ENCODE data around the gene PLXND1.

DNA sequence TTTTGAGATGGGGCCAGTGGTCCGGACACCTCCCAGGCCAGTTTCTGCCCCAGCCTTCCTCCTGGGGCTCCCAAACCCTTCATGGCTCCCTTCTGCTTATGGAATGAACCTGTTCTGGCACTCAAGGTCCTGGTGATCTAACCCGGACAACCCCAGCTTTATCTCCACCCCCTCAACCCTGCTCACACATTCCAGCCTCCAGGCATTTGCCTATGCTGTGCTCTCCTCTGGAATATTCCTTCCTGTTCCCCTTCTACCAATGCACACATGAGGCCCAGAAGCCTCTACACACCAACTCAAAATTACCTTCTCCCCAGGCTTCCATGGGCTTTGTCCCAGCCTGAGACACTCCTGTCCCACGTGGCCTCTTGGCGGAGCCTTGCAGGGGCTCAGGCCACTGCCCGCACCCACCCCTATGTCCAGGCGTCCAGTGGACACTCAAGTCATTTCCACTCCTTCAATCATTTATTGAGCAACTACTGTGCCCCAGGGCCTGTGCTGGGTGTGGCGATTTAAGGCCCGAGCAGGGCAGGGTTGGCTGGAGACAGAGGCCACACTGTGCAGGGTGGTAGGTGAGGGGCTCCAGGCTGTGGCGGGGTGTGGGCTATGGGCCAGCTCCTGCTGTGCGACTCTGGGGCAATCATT lies 18.8 kb downstream of the PLXND1 start:
- TF ChIP-seq, protein P1, sequence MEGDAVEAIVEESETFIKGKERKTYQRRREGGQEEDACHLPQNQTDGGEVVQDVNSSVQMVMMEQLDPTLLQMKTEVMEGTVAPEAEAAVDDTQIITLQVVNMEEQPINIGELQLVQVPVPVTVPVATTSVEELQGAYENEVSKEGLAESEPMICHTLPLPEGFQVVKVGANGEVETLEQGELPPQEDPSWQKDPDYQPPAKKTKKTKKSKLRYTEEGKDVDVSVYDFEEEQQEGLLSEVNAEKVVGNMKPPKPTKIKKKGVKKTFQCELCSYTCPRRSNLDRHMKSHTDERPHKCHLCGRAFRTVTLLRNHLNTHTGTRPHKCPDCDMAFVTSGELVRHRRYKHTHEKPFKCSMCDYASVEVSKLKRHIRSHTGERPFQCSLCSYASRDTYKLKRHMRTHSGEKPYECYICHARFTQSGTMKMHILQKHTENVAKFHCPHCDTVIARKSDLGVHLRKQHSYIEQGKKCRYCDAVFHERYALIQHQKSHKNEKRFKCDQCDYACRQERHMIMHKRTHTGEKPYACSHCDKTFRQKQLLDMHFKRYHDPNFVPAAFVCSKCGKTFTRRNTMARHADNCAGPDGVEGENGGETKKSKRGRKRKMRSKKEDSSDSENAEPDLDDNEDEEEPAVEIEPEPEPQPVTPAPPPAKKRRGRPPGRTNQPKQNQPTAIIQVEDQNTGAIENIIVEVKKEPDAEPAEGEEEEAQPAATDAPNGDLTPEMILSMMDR (IDR thresholded peaks at IDR 0.05): no peak
- TF ChIP-seq POLR2AphosphoS5 (IDR thresholded peaks at IDR 0.05): no peak
- TF ChIP-seq EP300 (IDR thresholded peaks at IDR 0.05): no peak
